Measurements from ENCODE around the gene FBXO2.
"Not testable (repeated sequence)": the region's sequence is repeated elsewhere in the genome, so short reads cannot be mapped to it uniquely, and the experiment has no call there.

FBXO2 gene

DNA sequence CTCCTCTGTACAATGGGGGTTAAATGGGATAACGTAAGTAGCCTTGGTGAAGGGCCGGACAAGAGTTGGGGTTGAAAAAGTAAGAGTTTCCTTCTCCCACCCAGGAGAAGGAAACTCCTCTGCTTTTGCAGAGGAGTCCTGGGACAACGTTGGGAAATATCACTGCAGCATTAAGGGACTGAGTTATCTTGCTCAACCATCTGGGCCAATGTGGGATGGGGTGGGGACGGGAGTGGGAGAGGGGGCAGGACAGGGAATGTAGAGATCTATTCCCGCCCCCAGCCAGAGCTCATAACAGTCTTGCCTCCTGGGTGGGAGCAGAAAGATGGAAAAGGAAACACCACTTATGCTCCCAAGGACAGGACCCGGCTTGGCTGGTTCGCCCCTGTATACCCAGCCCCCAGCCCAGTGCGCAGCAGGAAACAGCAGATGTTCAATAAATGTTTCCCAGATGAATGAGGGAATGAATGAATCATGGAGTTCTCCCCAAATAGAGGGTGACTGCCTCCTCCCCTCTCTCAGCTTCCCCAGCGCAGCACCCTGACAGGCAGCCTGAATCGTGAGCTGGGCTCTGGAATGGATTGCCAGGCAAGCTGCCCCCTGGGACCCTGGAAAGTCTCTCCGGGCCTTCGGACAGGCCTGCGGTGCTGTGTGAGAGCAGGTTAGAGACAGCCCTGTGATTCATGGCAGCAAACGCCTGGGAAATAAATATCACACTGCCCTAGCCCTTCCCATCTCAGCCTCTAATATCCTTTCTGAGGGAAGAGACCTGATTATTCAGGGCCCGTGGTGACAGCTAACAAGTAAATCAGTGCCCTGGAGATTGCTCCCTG lies 24.8 kb downstream of the FBXO2 start:
- no peak for DNase-seq (ENCODE audit: low spot score)

DNA sequence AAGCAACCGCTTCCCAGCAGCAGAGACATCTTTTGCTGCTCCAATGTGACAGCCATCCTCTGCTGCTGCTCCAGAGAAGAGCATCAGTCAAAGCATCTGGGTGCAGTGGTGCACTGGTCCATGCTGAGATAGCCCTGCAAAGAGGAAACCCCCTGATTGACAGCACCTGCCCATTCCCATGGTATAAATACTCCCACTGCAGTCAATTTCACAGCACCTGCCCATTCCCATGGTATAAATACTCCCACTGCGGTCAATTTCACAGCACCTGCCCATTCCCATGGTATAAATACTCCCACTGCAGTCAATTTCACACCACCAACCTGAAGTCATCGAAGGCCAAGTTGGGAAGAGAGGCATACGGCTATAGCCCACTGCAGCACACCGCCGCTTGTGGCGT lies 25.5 kb downstream of the FBXO2 start:
- no peak for DNase-seq (ENCODE audit: low spot score)

DNA sequence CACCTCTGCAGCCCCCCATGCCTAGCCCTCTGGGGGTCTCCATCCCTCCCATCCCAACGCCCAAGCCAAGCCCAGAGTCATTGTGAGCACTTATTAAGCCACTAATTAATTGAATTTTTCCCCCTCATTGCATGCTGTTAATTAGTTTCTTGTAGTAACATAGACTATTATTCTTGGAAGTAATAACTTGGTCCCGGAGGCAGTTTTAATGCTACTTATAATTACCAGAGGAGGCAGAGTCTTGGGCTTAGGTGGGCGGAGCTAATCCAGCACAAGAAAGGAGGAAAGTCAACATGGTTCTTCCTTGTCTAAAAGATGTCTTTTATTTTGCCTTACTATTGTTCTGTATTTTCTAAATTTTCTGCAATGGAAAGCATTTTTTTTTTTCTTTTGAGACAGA lies 27.7 kb downstream of the FBXO2 start:
- no peak for DNase-seq (ENCODE audit: low spot score)

DNA sequence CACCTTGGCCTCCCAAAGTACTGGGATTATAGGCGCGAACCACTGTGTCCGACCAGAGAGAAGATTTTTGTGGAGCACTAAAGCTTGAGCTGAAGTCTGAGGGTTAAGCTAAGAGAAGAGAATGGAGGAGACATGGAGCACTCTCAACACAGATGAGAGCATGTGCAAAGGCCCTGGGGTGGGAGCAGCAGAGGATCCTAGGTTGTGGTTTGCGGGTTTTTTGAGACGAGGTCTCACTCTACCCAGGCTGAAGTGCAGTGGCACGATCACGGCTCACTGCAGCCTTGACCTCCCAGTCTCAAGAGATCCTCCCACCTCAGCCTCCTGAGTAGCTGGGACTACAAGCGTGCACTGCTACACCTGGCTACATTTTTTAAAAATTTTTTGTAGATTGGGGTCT lies 30.5 kb downstream of the FBXO2 start:
- DNase-seq (ENCODE audit: low spot score): no peak

DNA sequence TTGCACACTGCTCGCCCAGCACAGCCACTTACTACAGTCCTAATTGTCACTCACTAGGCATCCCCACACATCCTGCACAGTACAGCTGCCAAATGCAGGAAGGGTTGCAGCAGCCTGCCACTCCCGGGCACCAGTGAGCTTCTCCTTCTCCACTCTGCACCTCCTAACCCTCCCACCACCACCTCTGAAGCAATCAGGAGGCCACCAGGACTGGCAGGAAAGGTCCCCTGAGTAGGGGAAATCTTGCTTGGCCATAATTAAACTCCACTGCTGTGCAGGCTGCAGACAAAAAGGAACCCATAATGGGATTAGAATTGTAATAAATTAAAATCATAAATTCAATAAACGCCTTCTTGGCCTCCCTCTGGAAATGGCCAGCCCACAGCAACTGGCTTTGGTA lies 31.8 kb downstream of the FBXO2 start:
- DNase-seq (ENCODE audit: low spot score): no peak

DNA sequence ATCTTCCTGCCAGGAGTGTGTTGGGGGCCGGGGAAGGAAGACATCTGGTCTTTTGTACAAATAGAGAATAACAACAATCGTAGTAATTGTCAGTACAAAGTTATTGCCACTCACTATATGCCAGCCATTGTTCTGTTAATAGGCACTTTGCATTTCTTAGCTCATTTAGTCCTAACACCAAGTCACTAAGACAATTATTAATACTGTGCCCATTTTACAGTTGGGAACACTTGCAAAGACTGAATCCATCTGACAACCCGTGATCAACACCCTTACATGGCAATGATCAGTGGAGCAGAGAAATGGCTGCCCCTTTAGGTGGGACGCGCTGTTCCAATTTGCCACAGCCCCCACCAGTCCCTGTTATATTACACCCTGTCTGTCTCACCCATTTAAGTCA lies 33.3 kb downstream of the FBXO2 start:
- no peak for DNase-seq (ENCODE audit: low spot score)

DNA sequence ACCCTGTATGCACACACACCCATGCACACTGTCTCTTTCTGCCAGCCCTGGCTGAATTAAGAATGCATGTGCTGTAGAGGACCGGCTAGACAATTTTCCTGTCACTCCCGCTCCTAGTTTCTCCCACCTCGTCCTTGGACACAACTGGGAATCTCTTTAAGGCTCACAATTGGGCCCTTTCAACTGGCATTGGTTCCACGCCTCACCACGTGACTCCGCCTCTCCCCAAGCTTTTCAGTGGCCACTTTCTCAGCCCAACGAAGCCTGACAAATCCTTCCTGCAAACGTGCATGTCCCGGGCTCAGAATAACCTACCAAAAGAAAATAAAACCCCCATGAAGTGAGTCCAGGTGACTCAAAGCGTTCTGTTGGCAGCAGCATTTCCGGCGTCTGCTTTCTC lies 33.8 kb downstream of the FBXO2 start:
- DNase-seq (ENCODE audit: low spot score): no peak

DNA sequence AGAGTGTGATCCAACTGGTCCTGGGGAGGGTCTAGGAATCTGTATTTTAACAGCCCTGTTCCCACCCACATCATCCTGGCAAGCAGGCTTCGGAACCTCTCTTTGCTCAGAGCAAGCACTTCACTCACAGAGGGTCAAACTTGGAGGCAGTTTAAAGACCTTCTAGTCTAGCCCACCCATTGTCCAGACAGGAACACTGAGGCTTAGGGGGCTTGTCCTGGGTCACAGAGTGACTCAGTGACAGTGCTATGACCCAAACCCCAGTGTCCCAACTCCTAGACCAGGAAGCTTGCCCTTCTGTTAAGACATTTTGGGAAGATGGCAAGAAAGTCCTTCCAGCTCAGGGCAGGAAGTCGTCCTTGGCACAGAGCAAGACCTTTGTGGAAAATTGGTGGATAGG lies 36.5 kb downstream of the FBXO2 start:
- no peak for DNase-seq (ENCODE audit: low spot score)

DNA sequence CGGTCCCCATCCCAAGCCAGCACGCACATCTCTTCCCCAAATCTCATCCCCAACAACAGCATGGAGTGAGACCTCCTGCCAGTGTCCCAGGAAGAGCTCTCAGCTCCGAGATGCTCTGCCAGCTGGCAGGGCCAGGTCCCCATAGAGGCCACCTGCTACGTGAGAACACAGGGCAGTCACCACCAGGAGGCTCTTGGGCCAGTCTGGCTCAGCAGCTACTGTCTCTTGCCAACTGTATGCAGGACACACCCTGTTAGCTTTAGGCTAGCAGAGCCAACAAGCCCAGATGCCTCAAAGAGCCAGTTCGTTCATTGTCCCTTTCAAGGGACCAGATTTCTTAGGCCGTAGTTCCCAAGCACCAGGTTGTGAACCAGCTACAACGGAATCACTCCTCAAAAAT lies 36.9 kb downstream of the FBXO2 start:
- no peak for DNase-seq (ENCODE audit: low spot score)

DNA sequence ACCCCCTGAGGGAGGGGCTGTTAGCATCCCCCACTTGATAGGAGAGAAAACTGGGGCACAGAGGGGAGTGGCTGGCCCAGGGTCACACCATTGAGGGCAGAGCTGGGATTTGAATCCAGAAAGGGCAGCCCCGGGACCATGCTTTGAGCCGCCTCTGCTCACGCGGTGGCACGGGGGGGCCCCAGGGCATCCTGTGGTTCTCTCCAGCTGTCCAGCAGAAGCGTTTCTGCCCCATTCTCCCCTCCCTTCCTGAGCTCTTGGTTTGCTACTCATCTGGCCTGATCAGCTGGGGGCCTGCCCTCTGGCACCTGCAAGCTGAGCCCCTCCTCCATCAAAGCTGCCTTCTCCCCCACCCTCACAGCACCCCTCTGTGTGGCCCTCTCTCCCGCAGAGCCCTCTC lies 37.5 kb downstream of the FBXO2 start:
- DNase-seq (ENCODE audit: low spot score): no peak

DNA sequence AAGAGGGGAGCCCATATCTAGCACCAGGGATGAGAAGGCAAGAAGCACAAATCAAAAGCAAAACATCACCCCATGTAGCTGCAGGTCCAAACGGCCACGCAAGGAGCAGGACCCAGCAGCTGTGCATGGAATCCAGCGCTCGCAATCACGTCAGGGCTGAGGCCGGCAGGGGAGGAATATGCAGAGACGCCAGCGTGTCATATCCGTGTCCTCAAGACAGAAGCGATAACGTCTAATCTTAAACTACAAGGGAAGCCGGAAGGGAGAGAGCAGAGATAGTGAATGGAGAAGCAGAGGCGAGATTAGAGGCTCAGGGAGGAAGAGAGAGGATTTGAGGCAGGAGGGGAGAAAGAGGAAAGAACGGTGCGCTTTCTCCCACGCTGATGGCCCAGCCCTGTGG lies 39.1 kb downstream of the FBXO2 start:
- no peak for DNase-seq (ENCODE audit: low spot score)

DNA sequence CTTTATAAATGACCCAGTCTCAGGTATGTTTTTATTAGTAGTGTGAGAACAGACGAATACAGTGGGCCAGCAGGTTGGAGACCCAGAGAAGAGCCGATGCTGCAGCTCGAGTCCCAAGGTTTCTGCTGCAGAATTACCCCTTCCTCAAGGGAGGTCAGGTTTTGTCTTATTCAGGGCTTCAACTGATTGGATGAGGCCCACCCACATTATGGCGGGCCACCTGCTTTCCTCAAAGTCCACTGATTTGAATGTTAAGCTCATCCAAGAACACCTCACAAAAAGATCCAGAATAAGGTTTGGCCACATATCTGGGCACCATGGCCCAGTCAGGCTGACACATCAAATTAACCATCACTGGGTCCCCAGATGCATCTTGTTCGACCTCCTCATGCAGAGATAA lies 40.9 kb downstream of the FBXO2 start:
- no peak for DNase-seq (ENCODE audit: low spot score)

DNA sequence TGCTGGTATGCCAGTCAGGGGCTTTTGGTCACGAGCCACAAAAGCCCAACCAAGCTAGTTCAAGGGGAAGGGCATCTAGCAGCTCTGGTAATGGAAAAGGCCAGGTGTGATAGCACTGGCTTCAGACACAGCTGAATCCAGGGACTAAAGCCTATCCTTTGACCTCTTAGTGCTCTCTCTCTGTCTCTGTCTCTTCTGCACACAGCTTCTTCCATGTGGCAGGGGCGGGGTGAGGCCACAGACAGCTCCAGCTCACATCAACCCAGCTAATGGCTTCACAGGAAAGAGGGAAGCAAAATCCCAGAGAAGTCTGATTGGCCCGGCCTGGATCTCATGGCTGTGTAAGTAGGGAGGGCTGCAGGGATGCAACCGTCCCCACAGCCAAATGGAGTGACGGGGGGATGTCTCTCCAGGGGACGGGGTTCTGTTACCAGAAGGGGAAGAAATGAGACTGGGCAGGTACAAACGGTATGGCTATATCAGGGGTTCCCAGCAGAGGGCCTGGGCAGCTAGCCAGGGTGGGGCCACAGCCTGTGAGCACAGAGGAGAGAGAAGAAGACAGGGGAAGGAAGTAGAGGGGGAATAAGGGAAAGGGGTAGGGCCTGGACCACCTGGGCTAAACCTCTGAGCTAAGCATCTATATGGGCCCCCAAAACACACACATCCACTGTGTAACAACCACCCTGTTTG lies 42.4 kb downstream of the FBXO2 start:
- DNase-seq (ENCODE audit: low spot score): no peak

DNA sequence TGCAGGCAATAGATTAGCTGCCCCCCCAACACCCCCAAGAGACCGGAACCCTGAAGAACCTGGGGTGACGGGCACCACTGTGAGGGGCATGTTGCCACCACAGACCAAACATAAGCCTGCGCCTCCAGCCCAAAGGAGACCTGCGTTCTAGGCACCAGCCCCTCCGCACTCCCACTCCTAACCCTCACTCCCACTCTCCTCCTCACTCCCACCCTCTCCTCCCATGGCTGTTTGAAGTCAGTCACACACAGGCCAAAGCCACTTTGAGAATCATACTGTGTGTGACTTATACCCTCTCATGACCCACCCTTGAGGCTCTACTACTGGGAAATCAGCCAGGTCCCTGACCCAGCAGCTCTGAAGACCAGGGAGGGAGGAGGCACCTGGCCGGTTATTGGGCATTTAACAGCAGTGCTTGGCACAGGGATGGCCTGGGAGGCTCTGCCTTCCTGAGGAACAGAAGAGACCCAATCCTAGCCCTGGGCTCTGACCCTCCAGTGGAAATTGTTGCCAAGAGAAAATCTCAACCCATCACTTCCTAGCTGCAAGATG lies 43.5 kb downstream of the FBXO2 start:
- no peak for DNase-seq (ENCODE audit: low spot score)

DNA sequence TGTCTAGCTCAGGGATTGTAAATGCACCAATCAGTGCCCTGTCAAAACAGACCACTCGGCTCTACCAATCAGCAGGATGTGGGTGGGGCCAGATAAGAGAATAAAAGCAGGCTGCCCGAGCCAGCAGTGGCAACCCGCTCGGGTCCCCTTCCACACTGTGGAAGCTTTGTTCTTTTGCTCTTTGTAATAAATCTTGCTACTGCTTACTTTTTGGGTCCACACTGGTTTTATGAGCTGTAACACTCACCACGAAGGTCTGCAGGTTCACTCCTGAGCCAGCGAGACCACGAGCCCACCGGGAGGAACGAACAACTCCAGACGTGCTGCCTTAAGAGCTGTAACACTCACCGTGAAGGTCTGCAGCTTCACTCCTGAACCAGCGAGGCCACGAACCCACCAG lies 44.9 kb downstream of the FBXO2 start:
- not testable (repeated sequence) for DNase-seq (ENCODE audit: low spot score)

DNA sequence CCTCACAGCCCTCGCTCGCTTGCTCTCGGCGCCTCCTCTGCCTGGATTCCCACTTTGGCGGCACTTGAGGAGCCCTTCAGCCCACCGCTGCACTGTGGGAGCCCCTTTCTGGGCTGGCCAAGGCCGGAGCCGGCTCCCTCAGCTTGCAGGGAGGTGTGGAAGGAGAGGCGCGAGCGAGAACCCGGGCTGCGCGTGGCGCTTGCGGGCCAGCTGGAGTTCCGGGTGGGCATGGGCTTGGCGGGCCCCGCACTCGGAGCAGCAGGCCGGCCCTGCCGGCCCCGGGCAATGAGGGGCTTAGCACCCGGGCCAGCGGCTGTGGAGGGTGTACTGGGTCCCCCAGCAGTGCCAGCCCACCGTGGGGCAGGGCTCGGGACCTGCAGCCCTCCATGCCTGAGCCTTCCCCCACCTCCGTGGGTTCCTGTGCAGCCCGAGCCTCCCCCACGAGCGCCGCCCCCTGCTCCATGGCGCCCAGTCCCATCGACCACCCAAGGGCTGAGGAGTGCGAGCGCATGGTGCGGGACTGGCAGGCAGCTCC lies 45.6 kb downstream of the FBXO2 start:
- DNase-seq (ENCODE audit: low spot score): not testable (repeated sequence)

DNA sequence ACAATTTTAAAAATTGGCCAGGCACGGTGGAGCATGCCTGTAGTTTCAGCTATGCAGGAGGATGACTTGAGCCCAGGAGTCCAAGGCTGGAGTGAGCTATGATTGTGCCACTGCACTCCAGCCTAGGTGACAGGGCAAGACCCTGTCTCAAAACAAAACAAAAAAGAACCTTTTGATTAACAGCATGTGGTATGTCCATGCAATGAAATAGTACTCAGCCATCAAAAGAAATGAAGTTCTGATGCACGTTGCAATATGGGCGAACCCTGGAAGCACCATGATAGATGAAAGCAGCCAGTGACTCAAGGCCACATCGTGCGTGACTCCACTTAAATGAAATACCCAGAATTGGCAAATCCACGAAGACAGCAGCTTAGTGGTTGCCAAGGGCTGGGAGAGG lies 47.5 kb downstream of the FBXO2 start:
- no peak for DNase-seq (ENCODE audit: low spot score)

DNA sequence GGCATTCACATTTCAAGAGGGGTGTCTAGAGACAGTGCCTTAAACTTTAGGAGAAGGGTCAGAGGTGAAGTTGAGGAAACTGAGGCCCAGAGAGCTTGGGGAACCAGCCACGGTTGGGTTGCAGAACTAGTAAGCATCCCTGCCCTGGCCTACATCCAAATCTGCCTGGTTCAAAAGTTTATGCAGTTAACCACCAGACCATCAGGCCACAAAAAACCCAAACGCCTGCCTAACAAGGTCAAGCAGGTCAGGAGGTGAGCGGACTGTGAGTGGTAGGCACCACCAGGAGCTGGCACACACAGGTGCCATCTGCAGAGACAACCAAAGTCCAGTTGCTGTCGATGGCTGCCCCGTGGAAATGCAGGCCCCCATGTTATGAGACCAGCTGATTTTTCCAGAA lies 51.2 kb downstream of the FBXO2 start:
- no peak for DNase-seq (ENCODE audit: low spot score)

DNA sequence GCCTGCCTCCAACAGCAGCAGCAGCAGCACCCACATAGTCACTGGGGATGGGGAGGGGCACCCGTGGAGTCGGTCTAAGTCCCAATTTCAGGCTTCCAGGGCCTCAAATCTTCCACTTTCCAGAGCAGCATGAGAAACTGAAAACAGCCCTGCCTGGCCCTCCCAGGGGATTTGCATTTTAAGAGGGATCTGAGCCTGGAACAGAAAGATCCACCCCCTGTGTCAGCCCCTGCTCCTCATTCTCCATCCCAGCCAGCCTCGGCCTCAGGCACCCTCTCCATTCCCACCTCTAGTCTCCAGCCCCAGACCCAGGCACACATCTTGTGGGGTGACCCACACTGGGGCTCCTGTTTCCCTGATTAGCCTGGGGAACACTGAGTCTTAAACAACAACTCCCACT lies 51.8 kb downstream of the FBXO2 start:
- DNase-seq (ENCODE audit: low spot score): no peak

DNA sequence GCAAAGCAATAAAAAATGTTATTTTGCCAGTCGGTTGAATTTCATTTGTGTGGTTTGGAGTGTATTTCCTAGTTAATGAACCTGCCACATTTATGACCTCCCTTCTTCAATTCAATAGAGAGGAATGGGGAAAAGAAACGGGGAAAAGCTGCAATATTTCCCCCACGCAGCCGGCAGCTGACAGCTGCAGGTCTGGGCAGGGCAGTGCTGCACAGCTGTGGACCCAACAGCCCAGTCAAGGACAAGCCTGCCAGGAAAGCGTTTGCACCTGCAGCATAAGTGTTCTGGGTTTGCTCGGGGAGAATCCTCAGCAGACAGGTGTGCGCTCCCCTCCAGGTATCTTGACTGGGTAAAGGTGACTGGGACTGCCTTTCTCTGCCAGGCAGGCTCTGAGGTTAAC lies 53.4 kb downstream of the FBXO2 start:
- DNase-seq (ENCODE audit: low spot score): no peak

DNA sequence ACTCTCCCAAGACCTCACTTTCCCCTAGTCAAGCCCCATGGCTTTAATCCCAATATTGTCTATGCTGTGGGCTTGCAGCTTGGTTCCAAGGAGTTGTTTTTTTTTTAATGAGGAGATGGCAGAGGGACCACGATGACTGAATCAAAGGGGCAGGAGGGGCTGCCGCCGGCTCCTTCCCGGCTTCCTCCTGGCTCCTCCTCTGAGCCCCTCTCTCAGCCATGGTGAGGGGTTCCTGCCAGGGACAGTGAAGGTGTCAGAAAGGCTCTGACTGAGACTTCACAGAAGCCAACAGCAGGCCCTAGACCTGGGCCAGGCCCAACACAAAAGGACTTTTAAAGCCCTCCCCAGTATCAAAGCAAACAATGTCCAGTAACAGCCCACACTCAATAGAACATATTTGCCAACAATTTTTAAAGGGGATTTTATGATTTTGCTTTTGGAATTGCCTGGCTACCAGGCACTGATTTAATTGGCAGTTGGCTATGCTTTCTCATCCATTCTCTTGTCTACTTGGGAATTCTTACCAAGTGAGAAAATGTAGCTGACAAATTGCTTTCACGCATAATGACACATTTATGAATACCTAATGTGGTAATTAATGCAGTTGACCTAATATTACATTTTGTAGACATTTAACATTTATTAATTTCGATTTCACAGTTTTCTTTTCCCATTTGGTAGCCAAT lies 54.2 kb downstream of the FBXO2 start:
- no peak for DNase-seq (ENCODE audit: low spot score)

DNA sequence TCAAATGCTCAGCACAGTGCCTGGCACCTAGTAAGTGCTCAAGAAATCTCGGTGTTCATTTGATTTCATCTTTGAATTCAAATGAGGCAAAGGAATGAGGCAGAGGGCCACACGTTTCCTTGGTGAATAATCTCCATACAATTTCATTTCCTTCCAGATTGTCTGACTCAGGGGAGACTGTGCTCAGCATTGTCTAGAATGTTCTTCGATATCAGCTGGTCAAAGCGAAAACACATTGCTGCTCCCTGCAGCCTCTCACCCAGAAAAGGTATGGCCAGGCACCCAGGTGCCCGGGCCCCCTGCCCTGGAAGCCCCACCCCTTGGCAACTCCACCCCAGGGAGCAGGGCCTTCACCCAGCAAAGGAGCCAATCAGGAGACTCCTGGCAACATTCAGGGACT lies 55.8 kb downstream of the FBXO2 start:
- no peak for DNase-seq (ENCODE audit: low spot score)

All from LoVo (cell line).